ENCODE results near the gene SLCO4A1.

The SLCO4A1 gene

GRCh38 chr20:62652894-62653305 lies 10.6 kb downstream of the SLCO4A1 start:
- DNase-seq, result no peak

- no peak for DNase-seq
Measured at GRCh38 chr20:62653373-62653772, 11.1 kb downstream of the SLCO4A1 start.

- no peak for DNase-seq
Measured at GRCh38 chr20:62653951-62654685, 11.8 kb downstream of the SLCO4A1 start.

GRCh38 chr20:62655282-62656196 lies 13.2 kb downstream of the SLCO4A1 start:
- DNase-seq, result no peak

GRCh38 chr20:62656197-62656918 lies 14.1 kb downstream of the SLCO4A1 start:
- DNase-seq, result no peak

GRCh38 chr20:62656919-62657588 lies 14.8 kb downstream of the SLCO4A1 start:
- DNase-seq, result no peak

GRCh38 chr20:62657589-62657942 lies 15.3 kb downstream of the SLCO4A1 start:
- DNase-seq, result no peak

GRCh38 chr20:62657956-62658355 lies 15.7 kb downstream of the SLCO4A1 start:
- no peak for DNase-seq

GRCh38 chr20:62658593-62659178 lies 16.4 kb downstream of the SLCO4A1 start:
- no peak for DNase-seq

GRCh38 chr20:62659488-62660239 lies 17.4 kb downstream of the SLCO4A1 start:
- no peak for DNase-seq

GRCh38 chr20:62660240-62660615 lies 17.9 kb downstream of the SLCO4A1 start:
- no peak for DNase-seq

- no peak for DNase-seq
Measured at GRCh38 chr20:62660768-62661167, 18.5 kb downstream of the SLCO4A1 start.

- DNase-seq, result no peak
Measured at GRCh38 chr20:62661647-62662046, 19.3 kb downstream of the SLCO4A1 start.

GRCh38 chr20:62662422-62662821 lies 20.1 kb downstream of the SLCO4A1 start:
- DNase-seq, result no peak

- DNase-seq, result no peak
Measured at GRCh38 chr20:62663145-62664018, 21.1 kb downstream of the SLCO4A1 start.

GRCh38 chr20:62664019-62664971 lies 22.0 kb downstream of the SLCO4A1 start:
- DNase-seq, result no peak

- DNase-seq, result no peak
Measured at GRCh38 chr20:62665153-62665754, 23.0 kb downstream of the SLCO4A1 start.

GRCh38 chr20:62665826-62666735 lies 23.8 kb downstream of the SLCO4A1 start:
- DNase-seq, result no peak
